K562 (cell line): ENCODE data around the gene TFEB. TPM values are rescaled to one million over a fixed set of nuclear protein-coding genes. Genes with fewer than 3 reads are reported as not detected.

Source experiments
- ATAC-seq: fragments of 200-7000 bp; cut with Tn5 transposase; 3 replicates; pipeline ENCODE4 v1.9.1; 2020; ENCODE audit warnings: moderate library complexity
- BruUV-seq: library from RNA; stranded (reverse); fragments of 400-500 nt; replicated peaks from 2 replicates; lab custom pipeline; 2021; lab: Mats Ljungman, UMichigan
- CTCF ChIA-PET: fragments of 300-600 bp; formaldehyde crosslinking; extraction: SDS; loops from one replicate; lab custom pipeline; 2021; ENCODE audit warnings: low intra/inter-chr PET ratio; lab: Yijun Ruan, JAX
- POLR2A ChIA-PET: fragments of 300-600, 350-650 bp; sonication (Branson Sonifier 250); formaldehyde crosslinking; extraction: SDS; loops from one replicate; lab custom pipeline; 2021; ENCODE audit warnings: antibody characterized with exemption, inconsistent platforms; lab: Yijun Ruan, JAX
- DNase-seq, 4 experiments: peaks; one replicate each; pipeline versions ENCODE4 v3.0.0 to v3.0.0-alpha.2; 2011 to 2018; ENCODE audit warnings: low spot score in 3 of 4, mixed read lengths in 3 of 4; ENCODE audit errors: extremely low read depth in 1 of 4
- FAIRE-seq: peaks from 2 replicates; lab custom pipeline; 2011; peaks lifted over from hg19 to GRCh38; lab: Jason Lieb, UNC
- H2AFZ ChIP-seq: 2 replicates; pipeline ENCODE4 v1.6.0; 2011; ENCODE audit warnings: low read depth, low read length, control low read depth, inconsistent platforms
- H3K27ac ChIP-seq: fragments of 200-600 bp; 3 replicates; pipeline ENCODE4 v1.8.0; 2011; ENCODE audit warnings: low read depth, mild to moderate bottlenecking, control low read depth, inconsistent platforms, low read length, moderate library complexity, mixed read lengths; ENCODE audit errors: extremely low read depth
- H3K27me3 ChIP-seq, 2 experiments: fragments of 300-600 bp in 1 of 2; 2 replicates in 1 of 2; 3 replicates in 1 of 2; pipeline versions ENCODE4 v1.6.0 to v1.8.0; 2011; ENCODE audit warnings: inconsistent platforms in 2 of 2, low read length in 2 of 2, mild to moderate bottlenecking in 1 of 2, mixed read lengths in 1 of 2, moderate library complexity in 1 of 2; ENCODE audit not compliant: control insufficient read depth in 2 of 2, insufficient read depth in 2 of 2
- H3K36me3 ChIP-seq: fragments of 300-600 bp; 3 replicates; pipeline ENCODE4 v1.8.0; 2011; ENCODE audit warnings: mild to moderate bottlenecking, low read length, inconsistent platforms; ENCODE audit not compliant: control insufficient read depth, insufficient read depth
- H3K4me1 ChIP-seq, 2 experiments: fragments of 200-600 bp in 1 of 2; replicated peaks in 1 of 2; 2 replicates in 1 of 2; 3 replicates in 1 of 2; pipeline versions ENCODE4 v1.5.1 to v1.8.0; 2011; ENCODE audit warnings: inconsistent platforms in 2 of 2, low read length in 2 of 2, mild to moderate bottlenecking in 1 of 2, mixed read lengths in 1 of 2, moderate library complexity in 1 of 2; ENCODE audit not compliant: control insufficient read depth in 2 of 2, insufficient read depth in 2 of 2
- H3K4me2 ChIP-seq: 2 replicates; pipeline ENCODE4 v1.6.1; 2011; ENCODE audit warnings: low read length, control low read depth, inconsistent platforms, mixed read lengths; ENCODE audit not compliant: insufficient read depth
- H3K4me3 ChIP-seq: fragments of 200-600 bp; sonication (generic), shearing (Covaris generic); 2 replicates; pipeline ENCODE4 v1.5.1; 2016; ENCODE audit warnings: control low read depth, inconsistent platforms
- H3K79me2 ChIP-seq: fragments of 200-600 bp; 3 replicates; pipeline ENCODE4 v1.8.0; 2011; ENCODE audit warnings: low read length, inconsistent platforms; ENCODE audit not compliant: control insufficient read depth, insufficient read depth
- H3K9ac ChIP-seq, 2 experiments: 2 replicates each; pipeline versions ENCODE4 v1.6.0 to v1.6.1; 2011; ENCODE audit warnings: low read depth in 2 of 2, low read length in 2 of 2, control low read depth in 1 of 2, inconsistent platforms in 1 of 2, mild to moderate bottlenecking in 1 of 2, mixed read lengths in 1 of 2; ENCODE audit not compliant: insufficient read depth in 1 of 2
- H3K9me1 ChIP-seq: one replicate; pipeline ENCODE4 v1.6.0; 2011; ENCODE audit warnings: inconsistent platforms, mild to moderate bottlenecking, low read length, moderate library complexity; ENCODE audit not compliant: control insufficient read depth, insufficient read depth
- H3K9me3 ChIP-seq: replicated peaks from 2 replicates; pipeline ENCODE4 v1.5.1; 2011; ENCODE audit warnings: low read depth, low read length, inconsistent platforms; ENCODE audit not compliant: control insufficient read depth, insufficient read depth
- H4K20me1 ChIP-seq: replicated peaks from 2 replicates; pipeline ENCODE4 v1.6.1; 2011; ENCODE audit warnings: low read length, inconsistent platforms, mixed read lengths; ENCODE audit not compliant: control insufficient read depth, insufficient read depth
- CBX5 ChIP-seq: IDR thresholded peaks from 2 replicates; pipeline ENCODE4 v1.6.1; 2014; ENCODE audit warnings: low read depth, borderline replicate concordance
- MAZ ChIP-seq, 2 experiments: fragments of 450-650 bp in 1 of 2; sonication (generic) in 1 of 2; formaldehyde crosslinking; IDR thresholded peaks in 1 of 2; conservative IDR thresholded peaks in 1 of 2; 2 replicates each; pipeline versions ENCODE4 v1.4.0 to v1.5.0; 2020; ENCODE audit warnings: mild to moderate bottlenecking in 1 of 2, missing genetic modification reagents in 1 of 2
- MYNN ChIP-seq, 2 experiments: sonication (generic); formaldehyde crosslinking in 1 of 2; IDR thresholded peaks; 2 replicates each; pipeline versions ENCODE4 v1.5.0 to v1.6.1; 2016 to 2020; ENCODE audit warnings: antibody characterized with exemption in 1 of 2, missing genetic modification reagents in 1 of 2
- PBX2 ChIP-seq, 2 experiments: IDR thresholded peaks in 1 of 2; conservative IDR thresholded peaks in 1 of 2; 2 replicates each; pipeline ENCODE4 v1.6.1; 2016; ENCODE audit warnings: low read depth in 2 of 2, mild to moderate bottlenecking in 1 of 2, missing compliant biosample characterization in 1 of 2, missing genetic modification characterization in 1 of 2, moderate library complexity in 1 of 2
- RUNX1 ChIP-seq: sonication (generic); IDR thresholded peaks from 2 replicates; pipeline ENCODE4 v1.6.1; 2016; ENCODE audit warnings: antibody characterized with exemption, low read depth
- SUPT5H ChIP-seq: fragments of 450-650 bp; IDR thresholded peaks from 2 replicates; pipeline ENCODE4 v1.6.1; 2016
- ZNF785 ChIP-seq: fragments of 250-450 bp; sonication (Bioruptor Pico); IDR thresholded peaks from 2 replicates; pipeline ENCODE4 v1.4.0; 2020; ENCODE audit warnings: mild to moderate bottlenecking
- WGBS: fragments of 100-300 bp; shearing (Covaris generic); methylation state at CpG from one replicate; pipeline ENCODE4 v1.1.6; 2016; ENCODE audit warnings: low coverage, mixed read lengths; ENCODE audit not compliant: insufficient coverage; ENCODE audit errors: missing lambda C conversion rate; 5-methylcytosine and 5-hydroxymethylcytosine counted together
- in situ Hi-C: fragments of 300-500 bp; cut with MboI; formaldehyde crosslinking; loops from 4 replicates; pipeline ENCODE4 v1.15.0; 2018; ENCODE audit warnings: inconsistent platforms, mixed read lengths
- intact Hi-C: fragments of 100-400 bp; cut with micrococcal nuclease; formaldehyde crosslinking; loops from 2 replicates; pipeline ENCODE4 v1.14.2; 2022
- polyA plus RNA-seq, 8 experiments: library from polyadenylated mRNA; depleted of rRNA in 4 of 8; stranded (reverse) in 5 of 8; unstranded in 3 of 8; fragments of >200 nt; fragmentation: Nextera tagmentation in 2 of 8; fragmentation: Illumina TruSeq in 1 of 8; extraction: Ambion mirVana in 2 of 8; extraction: Trizol in 1 of 8; gene quantifications; 2 replicates each; pipeline versions ENCODE4 v1.2.1 to v1.2.3, GENCODE V29; 2011 to 2014; ENCODE audit warnings: inconsistent platforms in 1 of 8, missing spikeins in 1 of 8
- total RNA-seq, 7 experiments: library from RNA; depleted of rRNA in 6 of 7; stranded (reverse); fragments of >200 nt in 6 of 7; fragmentation: Illumina TruSeq in 2 of 7; extraction: Trizol in 2 of 7; gene quantifications; 2 replicates each; pipeline versions ENCODE4 v1.2.1 to v1.2.3, GENCODE V29; 2011 to 2021; ENCODE audit warnings: low replicate concordance in 1 of 7

The TFEB gene
- total and polyA plus RNA-seq, 9 of the 15 experiments (the other 6 are each of a cell fraction or from before 2014, with no cell fraction given): 0.04 to 4.7 (median 2.0) TPM

GRCh38 chr6:41702089-41702745 is 33.2 kb downstream of the TFEB start:
- POLR2A ChIA-PET: interaction anchor here (0.6 to 1.5 kb wide), 6 partner anchors 10 to 633 kb away, joined by 3 to 6 read pairs (median 3); no protein-coding TSS in a partner anchor
- Histone ChIP-seq H4K20me1 (peaks cover 12% of the 10 kb centered on the region; the same call in 1 of the 2 replicates), H3K4me1 (peaks cover 0 to 6% of the 10 kb centered on the region in 2 experiments; a peak in 2 of 5 replicates), H3K9me3 (no peaks in the 10 kb centered on the region), H3K27ac (no peak overlapping the region), H3K36me3 (no peaks in the 10 kb centered on the region), H3K4me3 (no peak overlapping the region), H3K79me2 (no peaks in the 10 kb centered on the region), H3K9ac (no peak overlapping the region), H3K4me2 (no peak overlapping the region), H3K9me1 (no peaks in the 10 kb centered on the region), H2AFZ (no peak overlapping the region), H3K27me3 (peaks cover 0 to 26% of the 10 kb centered on the region in 2 experiments; a peak in 2 of 5 replicates)
- intact Hi-C loops: loop anchor here (10.0 kb wide), 1 partner anchor 343 kb away; no protein-coding TSS in a partner anchor
- no TSS peak for BruUV-seq
- peak in 3 of 4 experiments; percentile 36 to 44 (median 39) for DNase-seq
- 26% methylated on average over 10 of the region's 10 CpGs for WGBS
- CTCF ChIA-PET: no interaction called here
- no peak for ATAC-seq
- in situ Hi-C loops: no loop called here
- FAIRE-seq: peak; percentile 59
- TF ChIP-seq SUPT5H (no peak), PBX2 (CRISPR knock-in tag; IDR thresholded peaks at IDR 0.05; ENCODE audit: low read depth) (no peak), PBX2 (tag; conservative IDR thresholded peaks at IDR 0.05; ENCODE audit: low read depth) (no peak), ZNF785 (CRISPR knock-in tag) (no peak), MYNN (IDR thresholded peaks at IDR 0.05) (no peak), MYNN (CRISPR knock-in tag; IDR thresholded peaks at IDR 0.05) (no peak), MAZ (CRISPR knock-in tag; conservative IDR thresholded peaks at IDR 0.05 in 1 of 2, IDR thresholded peaks at IDR 0.05 in 1 of 2) (no peak), CBX5 (no peak), RUNX1 (no peak)
